Smooth muscle cell of the brain vasculature (primary cell): Measurements from ENCODE around the gene TMEM53.

Source experiments
- DNase-seq: peaks from one replicate; pipeline ENCODE4 v3.0.0-alpha.2; 2012; ENCODE audit warnings: low read depth, low spot score

Gene TMEM53

GRCh38 chr1:44647896-44648295 is 26.4 kb downstream of the TMEM53 start:
- no peak for DNase-seq

GRCh38 chr1:44646261-44647110 is 27.8 kb downstream of the TMEM53 start:
- no peak for DNase-seq

GRCh38 chr1:44645476-44646244 is 28.6 kb downstream of the TMEM53 start:
- DNase-seq = no peak

GRCh38 chr1:44644806-44645205 is 29.5 kb downstream of the TMEM53 start:
- DNase-seq = no peak

GRCh38 chr1:44643721-44644334 is 30.5 kb downstream of the TMEM53 start:
- DNase-seq = no peak

- no peak for DNase-seq
Measured at GRCh38 chr1:44642925-44643324, 31.4 kb downstream of the TMEM53 start.

GRCh38 chr1:44642255-44642654 is 32.0 kb downstream of the TMEM53 start:
- DNase-seq = no peak

- DNase-seq = no peak
Measured at GRCh38 chr1:44641126-44642102, 32.9 kb downstream of the TMEM53 start.

- DNase-seq = no peak
Measured at GRCh38 chr1:44640200-44640853, 34.0 kb downstream of the TMEM53 start.

- DNase-seq = no peak
Measured at GRCh38 chr1:44637702-44638411, 36.4 kb downstream of the TMEM53 start.

- DNase-seq = no peak
Measured at GRCh38 chr1:44636688-44637598, 37.3 kb downstream of the TMEM53 start.

GRCh38 chr1:44636083-44636687 is 38.1 kb downstream of the TMEM53 start:
- no peak for DNase-seq

GRCh38 chr1:44635439-44635838 is 38.8 kb downstream of the TMEM53 start:
- DNase-seq = no peak

GRCh38 chr1:44634606-44635189 is 39.6 kb downstream of the TMEM53 start:
- DNase-seq = no peak

GRCh38 chr1:44632598-44632997 is 41.7 kb downstream of the TMEM53 start:
- no peak for DNase-seq

- peak; percentile 70 for DNase-seq
Measured at GRCh38 chr1:44631647-44632539, 42.4 kb downstream of the TMEM53 start.

GRCh38 chr1:44631333-44631646 is 43.0 kb downstream of the TMEM53 start:
- no peak for DNase-seq
